AG09309 (cell line): ENCODE results near the gene INSM2.

Experiments
- DNase-seq: peaks from one replicate; pipeline ENCODE4 v3.0.0-alpha.2; 2010; ENCODE audit warnings: low read depth
- H3K4me3 ChIP-seq: 2 replicates; pipeline ENCODE4 v1.5.1; 2011; ENCODE audit warnings: mild to moderate bottlenecking, low read depth, low read length, moderate library complexity; ENCODE audit not compliant: control insufficient read depth
- CTCF ChIP-seq: IDR thresholded peaks from 2 replicates; pipeline ENCODE4 v1.5.1; 2011; ENCODE audit warnings: mild to moderate bottlenecking, low read depth, low read length, inconsistent platforms; ENCODE audit not compliant: insufficient read depth, control insufficient read depth; ENCODE audit errors: missing control alignments

The INSM2 gene

DNA sequence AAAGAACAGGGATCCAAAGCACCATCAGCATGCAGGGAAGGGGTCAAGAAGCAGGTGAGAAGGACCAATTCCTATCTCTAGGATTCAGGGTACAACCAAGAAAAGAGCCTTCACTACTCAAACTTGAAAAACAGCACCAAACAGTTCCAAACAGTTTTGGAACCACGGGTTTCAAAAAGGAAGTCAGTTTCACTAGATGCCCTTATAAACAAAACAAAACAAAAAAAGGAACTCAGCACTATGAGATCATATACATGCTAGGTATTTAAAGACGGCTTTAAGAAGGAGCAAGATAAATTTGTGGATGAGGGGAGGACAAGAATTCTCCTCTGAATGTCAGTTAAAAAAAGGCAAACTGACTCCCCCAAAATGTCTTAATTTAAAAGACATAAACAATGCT lies 6.0 kb downstream of the INSM2 start:
- no peak for DNase-seq
- H3K4me3 ChIP-seq, result no peak overlapping the region

DNA sequence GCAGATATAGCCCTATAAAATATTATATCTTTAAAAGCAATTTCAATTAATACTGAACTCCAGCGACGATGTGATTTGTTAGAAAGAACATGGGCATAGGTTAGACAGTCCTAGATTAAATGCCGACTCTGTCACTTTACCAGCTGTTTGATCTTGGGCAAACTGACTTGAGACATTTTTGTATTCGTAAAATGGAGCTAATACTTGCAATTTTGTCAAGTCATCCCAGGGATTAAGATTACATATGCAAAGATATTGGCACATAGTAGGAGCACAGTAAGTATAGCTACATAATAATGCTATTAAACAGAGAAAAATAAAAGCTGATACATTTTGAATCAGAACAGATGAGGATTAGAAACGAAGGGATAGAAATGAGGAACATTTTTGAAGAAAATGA lies 9.0 kb downstream of the INSM2 start:
- TF ChIP-seq CTCF, result no peak
- H3K4me3 ChIP-seq, result no peak overlapping the region
- no peak for DNase-seq

More for the DNA sequence above, 6.0 kb downstream of the INSM2 start:
- no peak for TF ChIP-seq CTCF

GRCh38 chr14:35549551-35549950 lies 15.6 kb downstream of the INSM2 start:
- no peak for TF ChIP-seq CTCF
- no peak overlapping the region for H3K4me3 ChIP-seq
- DNase-seq, result no peak

DNA sequence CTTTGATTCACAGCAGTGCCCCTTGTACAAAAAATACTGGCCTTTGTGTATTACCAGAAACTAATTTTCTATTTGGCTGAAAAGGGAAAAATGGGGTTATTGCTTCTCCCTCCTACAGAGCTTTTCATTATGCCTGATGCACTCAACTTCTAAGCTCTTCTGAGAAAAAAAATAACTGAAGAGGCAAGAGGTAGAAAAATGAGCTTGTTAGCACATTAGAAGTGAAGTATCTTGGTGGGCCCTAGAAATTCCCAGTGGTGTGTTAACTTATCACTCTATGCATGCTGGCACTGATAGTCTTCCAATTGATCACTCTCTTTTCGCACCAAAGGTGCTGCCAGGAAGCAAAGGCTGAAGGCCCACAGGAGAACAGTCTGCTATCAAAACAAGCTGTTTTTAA lies 17.1 kb downstream of the INSM2 start:
- no peak for TF ChIP-seq CTCF
- DNase-seq, result no peak
- H3K4me3 ChIP-seq, result no peak overlapping the region

DNA sequence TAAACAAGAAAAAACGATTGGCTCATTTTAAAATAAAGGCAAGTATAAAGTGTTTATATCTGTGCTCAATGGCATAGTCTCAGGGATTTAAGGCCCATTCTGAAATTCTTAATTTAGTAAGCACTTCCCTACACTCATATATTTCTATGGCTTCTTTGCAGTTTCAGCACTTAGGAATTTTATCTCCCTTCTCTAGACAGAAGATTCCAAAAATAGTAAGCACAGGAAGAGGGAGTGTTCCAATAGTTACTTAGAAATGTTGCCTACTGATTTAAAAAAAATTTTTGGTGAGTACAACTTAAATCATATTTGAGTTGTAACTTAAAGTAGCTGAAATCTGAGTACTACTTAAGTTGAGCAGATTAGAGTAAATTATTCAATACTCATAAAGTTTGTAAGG lies 19.8 kb downstream of the INSM2 start:
- DNase-seq, result peak; percentile 28
- H3K4me3 ChIP-seq, result no peak overlapping the region
- no peak for TF ChIP-seq CTCF

- no peak for TF ChIP-seq CTCF
- DNase-seq, result no peak
- H3K4me3 ChIP-seq, result no peak overlapping the region
Measured at GRCh38 chr14:35556548-35556947, 22.6 kb downstream of the INSM2 start.

DNA sequence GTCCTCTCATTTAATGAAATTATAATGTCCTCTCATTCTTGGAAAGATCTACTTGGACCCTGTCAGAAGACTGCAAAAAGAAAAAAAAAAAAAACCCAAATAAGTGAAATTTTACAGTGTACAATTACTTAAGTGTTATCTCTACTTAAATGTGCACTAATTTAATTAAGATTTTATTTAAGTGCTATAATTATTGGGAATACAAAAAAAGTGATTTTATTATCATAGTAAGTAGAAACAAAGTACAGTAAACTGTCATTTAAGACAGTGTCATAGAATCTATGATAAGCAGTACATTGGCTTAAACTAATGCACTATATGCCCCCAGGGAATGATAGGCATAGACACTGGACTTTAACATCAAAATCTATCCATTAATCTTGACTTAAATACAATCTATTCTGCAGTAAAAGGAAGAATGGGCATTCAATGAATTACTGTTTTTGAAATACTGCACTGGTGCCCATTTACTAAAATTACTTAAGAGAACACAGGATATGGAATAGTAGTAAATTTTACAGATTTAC lies 23.3 kb downstream of the INSM2 start:
- H3K4me3 ChIP-seq, result no peak overlapping the region
- no peak for DNase-seq

More for the DNA sequence above, 23.3 kb downstream of the INSM2 start:
- TF ChIP-seq CTCF, result no peak
